Measurements from ENCODE around the gene HAUS5.
"Not testable (repeated sequence)": the region's sequence is repeated elsewhere in the genome, so short reads cannot be mapped to it uniquely, and the experiment has no call there.

HAUS5 gene, protein sequence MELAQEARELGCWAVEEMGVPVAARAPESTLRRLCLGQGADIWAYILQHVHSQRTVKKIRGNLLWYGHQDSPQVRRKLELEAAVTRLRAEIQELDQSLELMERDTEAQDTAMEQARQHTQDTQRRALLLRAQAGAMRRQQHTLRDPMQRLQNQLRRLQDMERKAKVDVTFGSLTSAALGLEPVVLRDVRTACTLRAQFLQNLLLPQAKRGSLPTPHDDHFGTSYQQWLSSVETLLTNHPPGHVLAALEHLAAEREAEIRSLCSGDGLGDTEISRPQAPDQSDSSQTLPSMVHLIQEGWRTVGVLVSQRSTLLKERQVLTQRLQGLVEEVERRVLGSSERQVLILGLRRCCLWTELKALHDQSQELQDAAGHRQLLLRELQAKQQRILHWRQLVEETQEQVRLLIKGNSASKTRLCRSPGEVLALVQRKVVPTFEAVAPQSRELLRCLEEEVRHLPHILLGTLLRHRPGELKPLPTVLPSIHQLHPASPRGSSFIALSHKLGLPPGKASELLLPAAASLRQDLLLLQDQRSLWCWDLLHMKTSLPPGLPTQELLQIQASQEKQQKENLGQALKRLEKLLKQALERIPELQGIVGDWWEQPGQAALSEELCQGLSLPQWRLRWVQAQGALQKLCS

DNA sequence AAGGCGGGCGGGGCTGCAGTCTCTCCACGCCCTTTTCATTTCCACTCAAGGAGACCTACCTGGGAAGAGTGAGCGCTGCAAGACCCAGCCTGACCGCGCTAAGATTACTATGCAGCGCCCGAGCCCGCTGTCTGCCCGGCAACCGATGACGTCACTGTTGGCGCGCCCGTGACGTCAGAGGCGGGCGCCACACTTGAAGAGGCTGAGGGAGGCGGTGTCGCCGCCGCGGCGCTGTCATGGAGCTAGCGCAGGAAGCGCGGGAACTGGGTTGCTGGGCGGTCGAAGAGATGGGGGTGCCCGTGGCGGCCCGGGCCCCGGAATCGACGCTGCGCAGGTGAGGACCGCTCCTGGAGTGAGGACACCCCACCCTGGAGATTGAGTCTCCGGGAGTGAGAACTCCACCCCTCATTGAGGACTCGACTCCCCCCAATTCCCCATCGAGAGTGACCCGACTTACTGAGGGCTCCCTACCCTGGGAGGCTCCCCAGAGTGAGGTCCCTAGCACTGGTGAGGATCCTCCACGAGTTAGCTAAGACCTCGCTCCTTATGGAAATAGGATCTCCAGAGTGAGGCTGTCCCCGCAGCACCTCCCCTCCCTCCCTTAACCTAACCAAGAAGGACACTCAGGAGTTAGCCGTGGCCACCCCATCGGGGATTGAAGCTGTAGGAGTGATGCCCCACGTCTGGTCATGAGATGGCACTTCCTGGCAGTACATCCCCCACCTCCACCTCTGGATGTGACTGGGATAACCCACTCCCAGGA lies at the start of gene HAUS5:
TSS of gene HAUS5 (plus strand) at position 177 of the 763 bp plus-strand sequence. CDS start at position 237, 60 bp downstream.
- DNase-seq = peak; percentile 98

DNA sequence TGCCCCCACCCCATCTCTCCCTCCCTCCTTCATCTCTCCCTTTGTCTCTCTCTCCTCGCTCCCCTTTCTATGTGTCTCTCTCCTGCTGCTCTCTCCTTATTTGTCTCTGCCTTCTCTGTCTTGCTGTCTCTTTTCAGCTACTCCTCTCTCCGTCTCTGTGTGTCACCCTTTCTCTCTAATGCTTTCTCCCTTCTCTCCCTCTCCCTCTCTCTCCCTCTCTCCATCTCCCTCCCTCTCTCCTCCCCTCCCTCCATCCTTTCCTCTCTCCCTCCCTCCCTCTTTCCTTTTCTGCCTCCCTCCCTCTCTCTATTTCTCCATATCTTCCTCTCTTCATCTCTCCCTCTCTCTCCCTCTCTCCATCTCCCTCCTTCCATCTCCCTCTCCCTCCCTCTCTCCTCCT lies 49.8 kb upstream of the HAUS5 start:
- no peak for DNase-seq

DNA sequence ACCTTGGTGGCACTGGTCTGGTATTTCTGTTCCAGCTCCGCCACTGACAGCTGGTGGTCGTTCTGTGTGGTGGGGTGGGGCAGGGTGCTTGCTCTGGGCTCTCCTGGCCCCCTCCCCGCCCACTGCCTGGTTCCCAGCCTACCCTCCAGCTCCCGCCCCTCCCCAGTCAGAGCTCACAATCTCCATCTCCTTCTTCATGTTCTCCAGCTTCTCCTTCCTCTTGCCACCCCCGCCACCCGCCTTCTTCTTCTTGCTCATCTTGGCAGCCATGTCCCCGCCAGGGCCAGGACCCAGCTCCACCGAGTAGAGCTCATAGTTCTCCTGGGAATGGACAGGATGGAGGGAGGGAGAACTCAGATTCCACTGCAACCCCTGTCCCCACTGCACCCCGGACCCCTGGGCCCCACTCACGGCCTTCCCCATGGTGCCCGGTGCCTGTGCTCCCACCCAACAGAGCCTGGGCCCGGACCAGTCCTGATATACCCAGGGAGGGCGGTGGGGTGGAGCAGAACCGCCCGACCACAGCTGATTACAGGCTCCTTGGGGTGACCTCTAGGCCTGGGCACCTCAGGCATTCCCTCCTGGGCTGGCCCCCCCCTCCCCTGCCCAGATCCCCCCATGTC lies 49.2 kb upstream of the HAUS5 start, which contains the start of gene ATP4A:
TSS of gene ATP4A (minus strand) at position 452 of the 623 bp plus-strand sequence. CDS start at position 423, 29 bp downstream.
- no peak for DNase-seq

DNA sequence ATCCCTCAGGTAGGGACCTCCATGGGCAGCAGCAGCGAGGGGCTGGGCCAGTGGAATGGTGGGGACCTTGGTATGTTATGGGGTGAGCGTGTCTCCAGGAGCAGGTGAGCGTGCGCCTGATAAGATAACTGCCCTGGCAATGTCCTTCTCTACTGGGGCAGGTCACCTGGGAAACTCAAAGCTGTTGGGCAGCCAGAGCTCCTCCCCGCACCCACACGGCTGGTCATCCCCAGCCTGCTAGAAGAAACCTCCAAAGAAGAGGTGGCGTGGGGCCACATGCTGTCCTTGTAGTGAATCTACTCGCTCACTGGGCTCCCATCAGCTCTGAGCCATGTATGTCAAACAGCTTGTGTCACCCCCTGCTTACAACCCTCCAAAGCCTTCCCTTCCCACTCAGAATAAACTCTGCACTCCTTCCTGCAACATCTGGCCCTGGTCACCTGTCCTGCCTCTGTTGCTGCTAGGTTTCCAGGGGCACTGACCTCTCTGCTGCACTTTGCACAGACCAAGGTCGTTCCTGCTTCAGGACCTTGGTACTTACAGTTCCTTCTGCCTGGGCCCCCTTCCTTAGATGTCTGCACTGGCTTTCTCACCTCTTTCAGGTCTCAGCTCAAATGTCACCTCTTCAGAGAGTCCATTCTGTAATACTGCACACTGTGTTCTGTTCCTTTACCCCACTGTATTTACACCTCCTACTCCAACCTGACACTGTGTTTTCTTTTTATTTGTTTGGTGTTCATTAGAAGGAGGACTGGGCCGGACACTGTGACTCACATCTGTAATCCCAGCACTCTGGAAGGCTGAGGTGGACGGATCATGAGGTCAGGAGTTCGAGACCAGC lies 47.3 kb upstream of the HAUS5 start:
- no peak for DNase-seq

DNA sequence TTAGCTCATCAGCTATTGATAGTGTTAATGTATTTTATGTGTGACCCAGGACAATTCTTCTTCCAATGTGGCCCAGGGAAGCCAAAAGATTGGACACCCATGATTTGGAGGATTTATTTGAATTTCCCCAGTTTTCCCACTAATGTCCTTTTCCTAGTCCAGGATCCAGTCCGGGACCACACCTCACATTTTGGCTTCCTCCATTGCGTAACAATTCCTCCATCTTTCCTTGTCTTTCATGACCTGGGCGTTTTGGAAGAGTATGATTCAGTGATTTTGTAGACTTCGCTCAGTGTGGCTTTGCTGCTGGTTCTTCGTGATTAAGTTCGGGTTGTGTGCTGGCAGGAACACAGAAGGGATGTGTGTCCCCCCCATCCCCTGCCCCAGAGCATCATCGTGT lies 45.8 kb upstream of the HAUS5 start:
- DNase-seq = no peak

DNA sequence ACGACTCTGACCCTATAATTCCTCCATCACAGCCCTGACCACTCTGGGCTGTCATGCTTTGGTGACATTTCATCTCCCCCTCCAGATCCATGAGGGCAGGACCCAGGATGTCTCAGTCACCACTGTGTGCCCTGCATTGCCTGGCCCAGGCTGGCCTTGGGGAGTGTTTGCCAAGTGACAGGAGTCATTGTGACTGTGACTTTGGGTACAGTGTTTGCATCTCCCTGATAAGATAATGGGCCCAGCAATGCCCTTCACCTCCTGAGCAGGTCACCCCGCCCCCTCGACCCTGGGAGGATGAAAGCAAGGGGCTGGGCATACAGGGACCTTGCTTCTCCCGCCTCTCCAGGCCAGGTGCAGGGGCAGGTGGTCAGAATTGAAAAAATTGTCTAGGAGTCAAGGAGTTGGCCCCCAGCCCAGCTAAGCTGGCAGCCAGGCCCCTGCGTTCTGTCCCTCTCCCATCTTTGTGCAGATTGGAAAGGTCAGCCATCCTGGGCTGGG lies 43.2 kb upstream of the HAUS5 start:
- no peak for DNase-seq

DNA sequence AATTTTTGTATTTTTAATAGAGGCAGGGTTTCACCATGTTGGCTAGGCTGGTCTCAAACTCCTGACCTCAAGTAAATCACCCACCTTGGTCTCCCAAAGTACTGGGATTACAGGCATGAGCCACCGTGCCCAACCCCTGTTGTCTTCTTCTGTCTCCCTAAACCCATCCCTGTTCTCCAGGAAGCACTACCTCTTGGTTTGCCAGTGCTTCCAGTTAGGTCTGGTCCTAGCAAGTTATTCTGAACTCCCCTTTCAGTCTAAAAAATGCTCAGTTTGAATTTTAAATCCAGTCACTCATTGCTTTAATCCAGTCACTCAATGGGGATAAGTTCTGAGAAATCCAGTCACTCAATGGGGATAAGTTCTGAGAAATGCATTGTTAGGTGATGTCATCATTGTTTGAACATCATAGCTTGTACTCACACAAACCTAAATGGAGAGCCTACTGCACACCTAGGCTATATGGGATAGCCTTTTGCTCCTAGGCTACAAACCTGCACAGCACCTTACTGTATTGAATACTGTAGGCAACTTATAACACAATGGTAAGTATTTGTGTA lies 41.0 kb upstream of the HAUS5 start:
- DNase-seq = no peak

DNA sequence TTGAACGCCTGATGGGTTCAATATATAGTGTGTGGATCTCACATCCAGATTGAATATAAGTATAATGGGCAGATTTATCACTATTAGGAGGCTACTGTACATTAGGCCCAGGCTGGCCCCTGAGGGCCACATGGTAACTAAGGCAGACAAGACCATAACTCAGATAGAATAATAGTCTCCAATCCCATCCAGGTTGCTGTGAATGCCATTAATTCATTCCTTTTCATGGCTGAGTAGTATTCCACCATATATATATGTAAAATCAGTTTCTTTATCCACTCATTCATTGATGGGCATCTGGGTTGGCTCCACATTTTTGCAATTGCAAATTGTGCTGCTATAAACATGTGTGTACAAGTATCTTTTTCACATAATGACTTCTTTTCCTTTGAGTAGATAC lies 34.6 kb upstream of the HAUS5 start:
- DNase-seq = no peak

DNA sequence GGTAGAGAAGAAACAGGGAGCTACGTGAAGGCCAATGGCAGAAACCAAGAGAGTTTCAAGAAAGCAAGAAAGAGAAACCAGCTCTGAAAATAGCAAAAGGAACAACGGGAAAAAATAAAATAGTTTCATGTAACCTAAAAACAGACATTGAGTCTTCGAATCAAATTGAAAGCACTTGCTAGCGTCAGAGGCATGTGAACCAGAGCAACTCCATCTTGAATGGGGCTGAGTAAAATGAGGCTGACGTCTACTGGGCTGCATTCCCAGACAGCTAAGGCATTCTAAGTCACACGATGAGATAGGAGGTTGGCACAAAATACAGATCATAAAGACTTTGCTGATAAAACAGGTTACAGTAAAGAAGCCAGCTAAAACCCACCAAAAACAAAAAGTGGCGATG lies 33.8 kb upstream of the HAUS5 start:
- DNase-seq = no peak

DNA sequence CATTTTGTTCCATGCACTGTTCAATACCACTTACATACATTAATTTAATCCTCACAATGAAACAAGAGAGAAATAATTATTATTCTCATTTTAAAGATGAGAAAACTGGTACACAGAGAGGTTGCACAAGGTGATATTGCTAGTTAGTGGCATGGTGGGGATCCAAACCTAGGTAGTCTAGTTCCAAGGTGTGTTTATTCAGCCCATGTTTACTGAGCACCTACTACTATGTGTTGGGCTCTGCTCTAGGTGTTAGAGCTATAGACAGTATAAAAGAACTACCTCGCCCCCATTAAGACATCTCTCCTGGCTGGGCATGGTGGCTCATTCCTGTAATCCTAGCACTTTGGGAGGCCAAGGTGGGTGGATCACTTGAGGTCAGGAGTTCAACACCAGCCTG lies 29.8 kb upstream of the HAUS5 start:
- DNase-seq = no peak

DNA sequence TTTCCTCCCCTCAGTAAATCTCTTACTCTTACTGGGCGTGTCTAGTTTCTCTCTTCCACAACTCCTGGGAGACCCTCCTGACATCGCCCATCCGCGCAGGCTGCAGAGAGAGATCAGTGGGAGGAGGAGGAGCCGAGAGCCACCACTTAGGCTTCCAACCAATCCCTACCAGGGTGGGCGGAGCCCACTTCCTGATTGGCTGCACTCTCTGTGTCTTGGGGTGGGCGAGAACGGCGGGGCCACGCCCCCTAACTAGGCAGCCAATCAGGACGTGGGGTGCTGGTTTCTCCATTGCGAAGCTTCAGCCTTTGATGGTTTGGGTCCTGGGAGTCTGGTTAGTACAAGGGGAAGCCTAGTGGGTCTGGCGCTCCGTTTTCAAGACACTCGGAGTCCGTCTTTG lies 26.7 kb upstream of the HAUS5 start, which contains the start of gene PMIS2:
TSS of gene PMIS2 (plus strand) at position 326 of the 400 bp plus-strand sequence. CDS start 87 bp downstream, outside the sequence.
- no peak for DNase-seq

DNA sequence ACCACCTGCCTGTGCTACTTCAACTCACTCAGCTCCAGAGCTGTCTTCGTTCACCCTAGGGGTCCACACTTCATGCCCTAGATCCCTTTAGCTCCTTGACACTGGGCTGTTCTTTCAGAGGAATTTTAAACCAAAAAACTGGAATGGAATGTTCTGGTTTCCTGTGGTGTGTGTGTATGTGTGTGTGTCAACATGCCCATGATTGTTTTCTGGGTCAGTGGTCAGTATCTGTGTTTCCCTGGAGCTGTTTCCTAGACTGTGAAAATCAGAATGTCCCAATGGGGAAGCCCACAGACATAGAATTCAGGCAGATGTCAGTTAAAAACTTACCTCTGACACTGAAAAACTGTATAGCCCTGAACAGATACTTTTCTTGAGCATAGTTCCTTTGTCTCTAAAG lies 25.2 kb upstream of the HAUS5 start:
- no peak for DNase-seq

DNA sequence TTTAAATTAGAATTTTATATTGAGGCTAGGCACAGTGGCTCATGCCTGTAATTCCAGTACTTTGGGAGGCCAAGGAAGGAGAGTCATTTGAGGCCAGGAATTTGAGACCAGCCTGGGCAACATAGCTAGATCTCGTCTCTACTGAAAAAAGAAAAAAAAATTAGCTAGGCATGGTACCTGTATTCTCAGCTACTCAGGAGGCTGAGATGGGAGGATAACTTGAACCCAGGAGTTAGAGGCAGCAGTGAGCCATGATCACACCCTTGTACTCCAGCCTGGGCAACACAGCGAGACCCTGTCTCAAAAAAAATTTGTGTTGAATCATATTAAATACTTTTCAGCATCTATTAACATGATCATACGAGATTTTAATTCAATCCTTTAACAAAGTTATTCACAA lies 21.7 kb upstream of the HAUS5 start:
- DNase-seq = no peak

DNA sequence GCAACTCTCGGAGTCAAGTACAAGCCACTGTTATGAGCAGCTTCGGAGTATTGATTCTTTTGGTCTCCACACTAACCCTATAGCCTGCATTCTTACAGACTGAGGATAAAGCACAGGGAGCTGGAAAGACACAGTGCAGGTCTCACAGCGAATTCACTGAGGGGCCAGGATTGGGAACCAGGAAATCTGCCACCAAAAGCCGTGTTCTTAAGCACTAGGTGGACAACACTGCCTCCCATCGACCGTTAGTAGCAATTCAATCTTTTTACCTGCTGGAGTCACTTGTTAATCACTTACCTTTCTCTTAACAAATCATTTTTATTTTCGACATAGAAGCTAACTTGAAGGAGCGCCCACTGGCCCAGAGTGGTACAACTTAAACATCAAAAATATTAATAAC lies 20.3 kb upstream of the HAUS5 start:
- no peak for DNase-seq

DNA sequence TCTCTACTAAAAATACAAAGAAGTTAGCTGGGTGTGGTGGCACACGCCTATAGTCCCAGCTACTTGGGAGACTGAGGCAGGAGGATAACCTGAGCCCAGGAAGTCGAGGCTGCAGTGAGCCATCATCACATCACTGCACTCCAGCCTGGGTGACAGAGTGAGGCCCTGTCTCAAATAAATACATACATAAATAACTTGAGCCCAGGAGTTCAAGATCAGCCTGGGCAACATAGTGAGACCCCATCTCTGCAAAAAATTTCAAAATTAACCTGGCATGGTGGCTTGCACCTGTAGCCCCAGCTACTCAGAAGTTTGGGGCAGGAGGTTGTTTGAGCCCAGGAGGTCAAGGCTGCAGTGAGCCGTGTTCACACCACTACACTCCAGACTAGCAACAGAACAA lies 17.5 kb upstream of the HAUS5 start:
- not testable (repeated sequence) for DNase-seq

DNA sequence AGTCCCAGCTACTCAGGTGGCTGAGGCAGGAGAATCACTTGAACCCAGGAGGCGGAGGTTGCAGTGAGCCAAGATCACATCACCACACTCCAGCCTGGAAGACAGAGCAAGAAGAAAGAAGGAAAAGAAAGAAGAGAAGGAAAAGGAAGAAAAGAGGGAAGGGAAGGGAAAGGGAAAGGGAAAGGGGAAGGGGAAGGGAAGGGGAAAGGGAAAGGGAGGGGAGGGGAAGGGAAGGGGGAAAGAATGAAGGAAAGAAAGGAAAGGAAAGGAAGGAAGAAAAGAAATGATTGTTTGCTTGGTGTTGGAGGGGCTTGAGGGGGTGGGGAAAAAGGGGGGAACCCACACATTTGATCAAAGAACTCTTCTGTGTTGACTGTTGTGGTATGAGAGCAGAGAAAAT lies 16.6 kb upstream of the HAUS5 start:
- DNase-seq = no peak

DNA sequence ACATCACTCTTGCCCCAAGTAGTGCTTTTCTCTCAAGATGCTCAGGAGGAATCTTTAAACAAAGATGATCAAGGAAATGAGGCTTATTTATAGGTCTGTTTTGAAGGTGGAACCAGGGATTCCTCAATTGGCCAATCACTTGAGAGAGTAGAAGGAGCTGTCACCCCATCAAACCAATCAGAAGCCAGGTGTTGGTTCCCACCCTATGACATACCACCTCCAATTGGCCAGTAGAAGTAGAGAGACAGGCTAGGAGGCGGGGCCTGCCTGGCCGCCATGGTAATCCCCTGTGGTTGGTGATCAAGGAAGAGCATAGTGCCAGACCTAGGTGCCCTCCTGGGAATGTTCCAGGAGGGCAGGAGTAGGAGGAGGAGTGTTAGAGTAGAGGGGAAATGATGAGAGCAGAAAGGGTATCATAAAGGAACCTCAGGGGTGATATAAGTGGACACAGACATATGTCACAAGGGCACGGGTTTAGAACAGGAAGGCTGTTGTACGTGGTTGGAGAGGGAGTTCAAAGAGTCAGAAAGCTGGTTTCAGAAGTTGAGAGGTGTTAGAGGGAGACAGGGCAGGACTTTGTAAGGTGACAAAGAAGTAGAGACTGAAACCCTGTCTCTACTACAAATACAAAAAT lies 16.1 kb upstream of the HAUS5 start:
- DNase-seq = no peak

DNA sequence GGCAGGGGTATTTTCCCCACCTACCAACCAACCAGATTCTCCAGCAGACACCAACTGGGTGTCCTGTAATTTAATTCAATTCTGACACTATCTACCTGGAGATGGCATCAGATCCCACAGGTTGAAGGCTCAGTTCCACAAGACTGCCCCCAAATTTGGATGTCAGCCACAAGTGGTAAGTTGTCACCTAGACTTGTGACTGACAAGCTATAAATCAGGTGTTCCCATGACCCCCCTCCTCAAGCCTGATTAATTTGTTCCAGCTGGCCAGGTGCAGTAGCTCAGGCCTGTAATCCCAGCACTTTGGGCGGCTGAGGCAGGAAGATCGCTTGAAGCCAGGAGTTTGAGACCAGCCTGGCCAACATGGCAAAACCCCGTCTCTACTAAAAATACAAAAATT lies 10.6 kb upstream of the HAUS5 start:
- no peak for DNase-seq

DNA sequence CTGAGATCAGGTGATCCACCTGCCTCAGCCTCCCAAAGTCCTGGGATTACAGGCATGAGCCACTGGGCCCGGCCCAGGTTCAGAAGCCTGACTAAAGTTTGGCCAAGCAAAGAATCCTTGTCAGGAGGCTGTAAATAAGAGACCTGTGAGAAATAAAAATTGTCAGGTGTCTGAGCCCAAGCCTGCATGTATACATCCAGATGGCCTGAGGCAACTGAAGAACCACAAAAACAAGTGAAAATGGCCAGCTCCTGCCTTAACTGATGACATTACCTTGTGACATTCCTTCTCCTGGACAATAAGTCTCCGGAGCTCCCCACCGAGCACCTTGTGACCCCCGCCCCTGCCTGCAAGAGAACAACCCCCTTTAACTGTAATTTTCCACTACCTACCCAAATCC lies 8.1 kb upstream of the HAUS5 start:
- DNase-seq = not testable (repeated sequence)

DNA sequence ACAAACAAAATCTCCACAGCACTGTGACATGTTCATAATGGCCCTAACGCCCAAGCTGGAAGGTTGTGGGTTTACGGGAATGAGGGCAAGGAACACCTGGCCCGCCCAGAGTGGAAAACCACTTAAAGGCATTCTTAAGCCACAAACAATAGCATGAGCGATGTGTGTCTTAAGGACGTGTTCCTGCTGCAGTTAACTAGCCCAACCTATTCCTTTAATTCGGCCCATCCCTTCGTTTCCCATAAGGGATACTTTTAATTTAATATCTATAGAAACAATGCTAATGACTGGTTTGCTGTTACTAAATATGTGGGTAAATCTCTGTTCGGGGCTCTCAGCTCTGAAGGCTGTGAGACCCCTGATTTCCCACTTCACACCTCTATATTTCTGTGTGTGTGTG lies 5.4 kb upstream of the HAUS5 start:
- DNase-seq = not testable (repeated sequence)

DNA sequence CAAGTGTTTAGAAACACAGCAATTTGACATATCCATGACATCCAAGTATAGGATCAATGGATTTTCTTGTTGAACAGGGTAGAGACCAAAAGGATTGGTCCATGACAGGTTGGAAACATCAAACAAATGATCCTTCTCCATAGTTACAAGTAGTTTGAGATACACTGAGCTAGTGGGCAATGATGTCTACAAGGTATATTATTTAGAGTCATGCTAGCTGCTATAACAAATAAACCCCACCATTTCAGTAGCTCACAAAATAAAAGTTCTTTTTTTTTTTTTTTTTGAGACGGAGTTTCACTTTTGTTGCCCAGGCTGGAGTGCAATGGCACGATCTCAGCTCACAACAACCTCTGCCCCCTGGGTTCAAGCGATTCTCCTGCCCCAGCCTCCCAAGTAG lies 4.9 kb upstream of the HAUS5 start:
- no peak for DNase-seq

All from activated T-cell treated with anti-CD3 and anti-CD28 coated beads, Interleukin-2, amount 50 U/mL, for 1 hour (primary cell).